ENCODE data around the gene RPGRIP1L.

The RPGRIP1L gene

DNA sequence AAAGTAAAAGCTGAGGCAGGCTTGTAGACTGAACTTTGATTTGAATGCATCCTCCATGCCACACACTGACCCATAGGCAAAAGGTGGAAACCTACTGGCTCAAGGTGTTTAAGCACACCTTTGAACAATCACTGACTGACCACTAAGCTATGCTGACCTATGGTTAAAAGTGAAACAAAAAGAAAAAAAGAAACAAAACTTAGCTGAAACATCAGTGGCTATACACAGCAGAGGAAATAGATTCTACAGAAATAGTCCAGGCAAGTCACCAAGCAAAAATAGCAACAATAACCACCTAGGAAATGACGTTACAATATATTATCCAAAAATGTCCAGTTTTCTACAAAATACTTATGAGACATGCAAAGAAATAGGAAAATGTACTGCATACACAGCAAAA is 60.2 kb downstream of the RPGRIP1L start:
- no peak for DNase-seq

DNA sequence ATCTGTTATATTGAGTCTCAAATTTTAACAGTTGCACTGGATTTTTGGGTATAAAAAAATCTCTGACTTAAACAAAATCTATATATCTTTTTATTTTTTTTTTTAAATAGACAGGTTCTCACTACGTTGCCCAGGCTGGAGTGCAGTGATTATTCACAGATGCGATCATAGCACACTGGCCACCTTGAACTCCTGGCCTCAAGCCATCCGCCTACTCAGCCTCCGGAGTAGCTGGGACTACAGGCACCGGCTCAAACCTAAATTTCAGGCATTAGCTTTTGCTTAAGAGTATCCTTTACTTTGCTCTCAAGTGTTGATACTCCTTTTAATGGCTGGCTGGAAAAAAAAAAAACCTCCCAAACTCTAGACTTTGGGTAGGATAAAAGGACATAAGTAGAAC is 61.6 kb downstream of the RPGRIP1L start:
- DNase-seq, result no peak

DNA sequence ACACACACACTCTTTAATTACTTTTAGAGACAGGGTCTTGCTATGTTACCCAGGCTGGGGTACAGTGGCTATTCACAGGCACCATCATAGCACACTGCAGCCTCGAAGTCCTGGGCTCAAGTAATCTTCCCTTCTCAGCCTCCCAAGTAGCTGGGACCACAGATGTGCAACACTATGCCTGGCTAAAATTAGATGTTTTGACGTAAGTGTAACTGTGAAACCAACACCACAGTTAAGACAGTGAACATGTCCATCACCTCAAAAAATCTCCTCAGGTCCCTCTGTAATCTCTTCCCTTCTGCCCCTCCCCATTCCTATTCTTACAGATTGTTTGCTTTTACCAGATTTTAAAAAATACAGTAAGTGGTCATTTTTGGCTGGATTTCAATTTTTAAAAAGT is 66.7 kb downstream of the RPGRIP1L start:
- DNase-seq, result no peak

- DNase-seq, result no peak
These were observed 71.1 kb downstream of the RPGRIP1L start for GRCh38 chr16:53632526-53632925.

GRCh38 chr16:53631236-53632025 is 72.2 kb downstream of the RPGRIP1L start:
- no peak for DNase-seq

GRCh38 chr16:53629607-53630312 is 73.9 kb downstream of the RPGRIP1L start:
- DNase-seq, result no peak

- DNase-seq, result no peak
These were observed 74.5 kb downstream of the RPGRIP1L start for GRCh38 chr16:53629151-53629550.

DNA sequence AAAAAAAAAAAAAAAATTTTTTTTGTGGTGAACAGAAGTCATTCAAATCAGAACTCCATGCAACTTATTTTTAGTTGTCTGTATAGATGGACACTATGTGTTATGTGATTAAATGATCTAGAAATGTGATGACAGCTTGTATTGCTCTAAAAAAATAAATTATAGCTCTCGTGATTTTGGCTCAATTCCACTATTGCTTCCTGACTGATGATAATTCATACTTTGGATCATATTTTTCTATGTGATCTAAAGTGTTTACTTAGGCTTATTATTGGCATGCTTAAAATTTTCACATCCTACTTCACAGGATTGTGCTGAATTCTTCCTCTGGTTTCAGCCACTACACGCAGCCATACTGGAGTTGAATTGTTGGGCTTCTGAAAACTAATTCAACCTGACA is 76.8 kb downstream of the RPGRIP1L start:
- no peak for DNase-seq

DNA sequence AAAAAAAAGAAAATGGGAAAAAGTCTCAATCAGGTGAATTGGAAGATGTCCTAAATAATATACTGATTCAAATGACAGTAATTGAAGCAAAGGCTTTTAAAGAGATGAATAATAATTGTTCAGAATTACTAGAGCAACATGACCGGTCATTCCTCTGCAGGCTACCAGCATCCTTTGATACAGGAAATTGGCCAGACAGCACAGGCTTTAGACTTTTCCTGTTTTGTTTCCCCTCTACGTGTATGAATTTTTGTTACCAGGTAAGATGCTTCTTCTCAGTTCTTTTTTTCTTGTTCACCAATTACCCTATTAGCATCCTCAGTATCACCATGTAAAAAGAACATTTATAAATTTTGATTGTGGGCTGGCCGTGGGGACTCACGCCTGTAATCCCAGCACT is 77.5 kb downstream of the RPGRIP1L start:
- DNase-seq, result no peak

GRCh38 chr16:53625221-53625620 is 78.4 kb downstream of the RPGRIP1L start:
- DNase-seq, result no peak

DNA sequence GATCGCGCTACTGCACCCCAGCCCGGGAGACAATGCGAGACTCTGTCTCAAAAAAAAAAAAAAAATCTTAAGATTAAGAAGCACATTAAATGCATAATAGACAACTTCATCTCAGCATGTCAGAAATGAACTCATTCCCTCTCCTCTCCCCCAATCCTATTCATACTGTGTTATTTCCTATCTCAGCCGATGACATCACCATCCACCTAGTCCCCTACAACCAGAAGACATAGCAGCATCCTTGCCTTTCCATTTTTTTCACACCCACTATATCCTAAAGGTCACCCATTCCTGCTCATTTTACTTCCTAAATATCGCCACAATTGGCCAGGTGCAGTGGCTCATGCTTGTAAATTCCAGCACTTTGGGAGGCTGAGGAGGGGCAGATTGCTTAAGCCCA is 81.3 kb downstream of the RPGRIP1L start:
- no peak for DNase-seq

GRCh38 chr16:53620476-53620875 is 83.2 kb downstream of the RPGRIP1L start:
- DNase-seq, result no peak

DNA sequence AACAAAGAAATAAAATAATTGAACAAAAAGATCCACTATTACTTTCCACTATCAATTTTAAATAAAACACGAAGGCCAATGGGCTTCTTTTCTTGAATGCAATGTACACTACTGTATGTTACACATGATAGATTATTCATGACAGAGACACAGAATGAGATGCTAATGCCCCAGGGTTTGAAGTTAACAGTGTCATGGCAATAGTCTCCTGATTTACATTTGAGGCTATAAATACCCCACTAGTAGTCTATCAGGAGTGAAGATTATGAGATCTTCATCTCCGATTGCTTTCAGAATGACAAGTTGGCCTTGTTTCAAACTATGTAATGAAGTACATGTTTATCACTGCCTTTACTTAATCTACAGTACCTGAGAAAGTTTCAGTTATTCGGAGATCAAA is 84.4 kb downstream of the RPGRIP1L start:
- DNase-seq, result no peak

- no peak for DNase-seq
These were observed 89.3 kb downstream of the RPGRIP1L start for GRCh38 chr16:53614346-53614745.

- DNase-seq, result no peak
These were observed 91.7 kb downstream of the RPGRIP1L start for GRCh38 chr16:53612003-53612402.

GRCh38 chr16:53611179-53611696 is 92.4 kb downstream of the RPGRIP1L start:
- no peak for DNase-seq

DNA sequence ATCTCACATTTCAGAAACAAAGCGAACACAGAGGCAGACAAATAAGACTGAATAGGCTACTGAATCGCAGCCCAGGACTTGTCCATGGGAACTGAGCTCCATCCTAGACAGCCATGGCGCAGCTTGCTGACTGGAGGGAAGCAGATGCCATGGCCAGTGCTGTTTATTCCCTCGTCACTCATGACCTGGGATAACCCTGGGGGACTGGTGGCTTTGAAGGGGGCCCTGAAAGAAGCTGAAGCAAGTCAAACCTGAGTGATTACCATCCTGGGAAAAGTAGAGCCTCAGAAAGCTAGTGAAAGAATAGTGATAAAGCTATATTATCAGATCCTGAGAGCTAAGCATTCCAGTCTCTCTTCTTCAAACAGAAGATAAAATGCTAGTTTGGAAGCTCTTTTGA is 94.1 kb downstream of the RPGRIP1L start:
- no peak for DNase-seq

DNA sequence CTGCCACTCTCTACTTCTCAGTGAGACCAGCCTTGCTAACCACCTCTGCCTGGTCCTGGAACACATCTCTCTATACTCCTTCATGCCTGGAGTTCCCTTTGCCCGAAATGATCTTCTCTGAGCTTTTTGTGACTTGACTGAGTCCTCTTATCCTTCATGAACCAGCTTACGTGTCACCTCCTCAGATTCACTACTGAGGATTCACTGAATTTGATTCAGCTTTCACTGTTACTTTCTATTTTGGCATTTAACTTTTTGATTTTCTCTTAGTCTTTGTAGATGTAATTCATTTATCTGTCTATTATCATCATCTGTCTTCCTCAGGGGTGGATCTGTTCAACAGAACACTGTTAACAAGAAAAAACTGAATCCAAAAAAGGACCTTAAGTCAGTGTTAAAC is 95.6 kb downstream of the RPGRIP1L start:
- no peak for DNase-seq

- no peak for DNase-seq
These were observed 97.7 kb downstream of the RPGRIP1L start for GRCh38 chr16:53605831-53606400.

DNA sequence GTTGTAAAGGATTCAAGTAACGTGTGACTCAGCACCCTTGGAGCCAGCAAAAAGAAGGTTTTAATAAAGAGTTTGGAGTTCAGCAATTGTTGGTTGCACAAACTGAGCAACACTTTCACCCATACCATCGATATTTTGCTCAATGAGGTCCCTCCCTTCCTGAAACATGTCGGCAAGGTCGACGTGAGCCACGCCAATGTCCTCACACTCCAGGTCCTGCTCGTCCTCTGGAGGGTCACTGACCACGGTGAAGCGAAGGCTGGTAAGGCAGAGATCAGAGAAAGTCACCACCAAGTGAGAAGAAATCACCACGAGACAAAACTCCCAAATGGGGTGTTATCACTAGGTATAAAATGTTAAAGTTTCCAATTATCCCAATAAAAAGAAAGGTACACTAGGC is 98.3 kb downstream of the RPGRIP1L start:
- DNase-seq, result no peak

- DNase-seq, result no peak
These were observed 101.7 kb downstream of the RPGRIP1L start for GRCh38 chr16:53601961-53602360.

GRCh38 chr16:53600616-53601015 is 103.0 kb downstream of the RPGRIP1L start:
- DNase-seq, result no peak

GRCh38 chr16:53600126-53600525 is 103.5 kb downstream of the RPGRIP1L start:
- no peak for DNase-seq

- DNase-seq, result no peak
These were observed 104.1 kb downstream of the RPGRIP1L start for GRCh38 chr16:53599548-53599947.

Measured in NCI-H226 (cell line).